Posterior cingulate gyrus (tissue), 11 donors: ENCODE results near the gene ZBTB7B.

Experiments
- DNase-seq, 10 donors: peaks; one replicate each; pipeline versions ENCODE4 v3.0.0 to v3.0.0-alpha.2; 2020 to 2021; ENCODE audit warnings: mixed read lengths in 3 of 10
- intact Hi-C: fragments of 100-400 bp; cut with DNase I; formaldehyde crosslinking; loops from one replicate; pipeline ENCODE4 v1.15.1; 2023

The ZBTB7B gene

DNA sequence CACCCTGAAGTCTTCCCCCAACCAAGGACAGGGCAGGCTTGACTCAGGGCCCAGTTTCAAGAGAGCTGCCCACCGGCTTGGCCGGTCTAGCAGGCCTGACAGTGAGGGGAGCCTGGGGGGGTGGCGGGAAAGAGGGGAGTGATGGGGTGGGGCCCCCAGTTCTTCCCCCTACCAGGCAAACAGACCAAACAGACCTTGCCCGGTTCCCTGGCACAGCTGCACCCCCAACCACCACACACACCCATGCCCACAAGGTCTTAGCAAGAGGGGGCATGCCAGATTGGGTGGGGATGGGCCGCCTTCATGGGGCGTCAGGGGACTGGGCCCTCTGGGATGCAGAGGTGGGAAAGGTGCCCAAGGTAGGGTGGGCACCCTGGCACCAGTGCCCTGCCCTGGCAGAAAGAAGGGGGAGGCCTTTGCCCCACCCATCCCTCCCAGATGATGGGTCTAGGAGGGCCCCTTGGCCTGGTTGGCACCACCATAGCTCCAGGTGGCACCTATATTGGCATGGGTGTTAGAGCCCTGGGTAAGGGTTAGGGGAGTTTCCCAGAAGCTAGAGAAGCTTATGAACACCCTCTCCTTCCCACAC is 8.9 kb downstream of the ZBTB7B start:
- DNase-seq: no peak
- intact Hi-C loops: no loop called here

DNA sequence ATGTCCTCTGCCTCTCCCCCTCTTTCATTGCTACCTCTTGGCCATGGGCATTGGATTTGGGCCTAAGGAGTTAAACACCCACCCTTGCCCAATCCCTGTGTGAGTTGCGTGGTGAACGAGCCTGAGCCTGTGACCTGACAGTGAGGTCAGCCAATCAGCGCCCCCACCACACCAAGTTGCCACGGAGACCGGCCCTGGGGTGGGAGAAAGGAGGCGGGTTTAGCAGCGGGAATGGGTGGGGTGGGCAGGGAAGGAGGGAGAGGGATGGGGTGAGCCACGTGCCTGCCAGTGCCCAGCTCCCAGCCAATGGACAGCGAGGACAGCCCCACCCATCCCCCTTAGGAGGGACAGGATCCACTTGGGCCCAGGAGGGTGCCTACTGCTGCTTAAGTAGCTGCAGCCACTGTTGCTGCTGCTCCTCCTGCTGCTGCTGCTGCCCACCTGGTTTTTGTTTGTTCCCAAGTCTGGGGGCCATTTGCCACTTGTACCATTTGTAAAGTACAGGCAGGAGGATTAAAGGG is 9.5 kb downstream of the ZBTB7B start:
- DNase-seq: peak; percentile 71 to 98 (median 84)
- intact Hi-C loops: no loop called here

DNA sequence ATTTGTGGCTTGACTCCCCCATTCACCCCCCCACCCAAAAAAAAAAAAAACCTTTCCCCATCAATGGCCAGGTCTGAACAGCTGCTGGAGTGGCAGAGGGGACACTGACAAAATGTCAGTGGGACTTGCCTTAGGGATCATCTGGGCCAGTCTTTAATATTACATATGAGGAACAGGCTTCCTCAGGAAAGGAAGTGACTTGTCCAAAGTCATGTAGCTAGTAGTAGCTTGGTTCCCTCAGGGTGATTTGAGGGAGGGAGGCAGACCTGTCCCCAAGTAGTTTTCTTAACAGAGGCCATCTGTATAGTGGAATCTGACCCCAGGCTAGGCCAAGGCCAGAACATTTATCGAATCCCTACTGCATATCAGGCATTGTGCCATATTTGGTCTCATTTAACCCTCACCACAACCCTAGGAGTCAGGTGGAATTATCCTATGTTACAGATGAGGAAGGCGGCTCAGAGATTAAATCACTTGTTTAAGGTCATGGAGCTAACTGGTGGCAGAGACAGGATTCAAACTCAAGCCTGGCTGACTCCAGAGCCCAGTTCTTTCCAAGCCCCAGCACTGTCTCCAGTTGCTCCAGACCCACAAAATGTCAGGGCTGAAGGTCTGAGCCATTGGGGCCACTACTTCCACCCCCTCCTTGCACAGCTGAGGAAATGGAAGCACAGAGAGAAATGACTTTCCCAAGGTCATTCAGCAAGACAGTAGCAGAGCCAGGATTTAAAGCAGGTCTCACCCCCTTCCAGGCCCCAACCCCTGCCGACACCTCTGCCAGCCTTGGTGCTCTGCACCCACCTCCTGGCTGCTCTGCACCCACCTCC is 10.4 kb downstream of the ZBTB7B start:
- intact Hi-C loops: no loop called here
- no peak for DNase-seq

DNA sequence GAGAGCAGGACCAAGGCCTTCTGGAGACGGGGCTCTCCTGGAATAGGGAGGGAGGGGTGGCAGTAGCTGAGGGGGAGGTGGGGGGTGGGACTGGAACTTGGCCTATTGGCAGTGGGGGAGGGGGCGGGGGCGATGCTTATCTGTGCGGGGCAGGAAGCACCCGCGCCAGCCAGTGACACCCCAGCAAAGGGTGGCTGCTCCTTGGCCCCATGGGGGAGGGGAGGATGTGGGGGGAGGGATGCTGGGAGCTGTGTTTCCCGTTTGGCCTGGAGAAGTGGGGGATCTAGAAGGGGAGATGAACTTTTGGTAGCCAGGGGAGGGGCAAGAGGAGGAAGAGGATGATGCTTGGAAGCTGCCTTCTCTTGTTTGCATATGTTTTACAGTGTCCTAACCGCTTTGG is 11.0 kb downstream of the ZBTB7B start:
- intact Hi-C loops: no loop called here
- no peak for DNase-seq

DNA sequence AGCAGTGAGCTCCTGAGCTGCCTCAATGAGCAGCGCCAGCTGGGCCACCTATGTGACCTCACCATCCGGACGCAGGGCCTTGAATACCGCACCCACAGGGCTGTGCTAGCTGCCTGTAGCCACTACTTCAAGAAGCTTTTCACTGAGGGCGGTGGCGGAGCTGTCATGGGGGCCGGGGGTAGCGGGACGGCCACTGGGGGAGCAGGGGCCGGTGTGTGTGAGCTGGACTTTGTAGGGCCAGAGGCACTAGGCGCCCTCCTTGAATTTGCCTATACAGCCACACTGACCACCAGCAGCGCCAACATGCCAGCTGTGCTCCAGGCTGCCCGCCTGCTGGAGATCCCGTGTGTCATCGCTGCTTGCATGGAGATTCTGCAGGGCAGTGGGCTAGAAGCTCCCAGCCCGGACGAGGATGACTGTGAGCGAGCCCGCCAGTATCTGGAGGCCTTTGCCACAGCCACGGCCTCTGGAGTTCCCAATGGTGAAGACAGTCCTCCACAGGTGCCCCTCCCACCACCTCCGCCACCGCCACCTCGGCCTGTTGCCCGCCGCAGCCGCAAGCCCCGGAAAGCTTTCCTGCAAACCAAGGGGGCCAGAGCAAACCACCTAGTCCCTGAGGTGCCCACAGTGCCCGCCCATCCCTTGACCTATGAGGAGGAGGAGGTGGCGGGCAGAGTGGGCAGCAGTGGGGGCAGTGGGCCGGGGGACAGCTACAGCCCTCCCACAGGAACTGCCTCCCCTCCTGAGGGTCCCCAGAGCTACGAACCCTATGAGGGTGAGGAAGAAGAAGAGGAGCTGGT is 12.3 kb downstream of the ZBTB7B start:
- intact Hi-C loops: loop anchor here (5.0 kb wide), 1 partner anchor 53 kb away; the partner anchor contains the start of gene PYGO2
- peak in 1 of 10 donors; percentile 59 for DNase-seq

DNA sequence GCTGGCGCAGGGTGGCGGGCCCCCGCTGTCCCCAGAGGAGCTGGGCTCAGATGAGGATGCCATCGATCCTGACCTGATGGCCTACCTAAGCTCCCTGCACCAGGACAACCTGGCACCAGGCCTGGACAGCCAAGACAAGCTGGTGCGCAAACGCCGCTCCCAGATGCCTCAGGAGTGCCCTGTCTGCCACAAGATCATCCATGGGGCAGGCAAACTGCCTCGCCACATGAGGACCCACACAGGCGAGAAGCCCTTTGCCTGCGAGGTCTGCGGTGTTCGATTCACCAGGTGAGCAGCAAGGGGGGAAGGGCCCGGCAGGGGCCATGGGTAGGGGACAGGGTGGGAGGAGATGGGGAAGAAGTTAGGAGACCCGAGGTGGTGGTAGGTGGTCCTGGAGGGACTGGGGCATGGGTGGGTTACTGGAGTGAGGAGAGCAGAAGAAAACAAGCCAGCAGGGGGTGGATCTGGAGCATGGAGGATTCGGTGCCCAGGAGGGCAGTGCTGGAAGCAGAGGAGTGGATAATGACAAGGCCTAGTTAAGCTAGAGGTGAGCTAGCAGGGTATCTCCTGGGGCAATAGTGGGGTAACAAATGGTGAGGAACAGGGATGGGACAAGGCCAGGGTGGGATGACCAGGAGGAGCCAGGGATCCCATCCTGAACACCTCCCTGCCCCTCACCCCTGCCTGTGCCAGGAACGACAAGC is 13.1 kb downstream of the ZBTB7B start:
- intact Hi-C loops: loop anchor here (5.0 kb wide), 1 partner anchor 53 kb away; the partner anchor contains the start of gene PYGO2
- DNase-seq: no peak

DNA sequence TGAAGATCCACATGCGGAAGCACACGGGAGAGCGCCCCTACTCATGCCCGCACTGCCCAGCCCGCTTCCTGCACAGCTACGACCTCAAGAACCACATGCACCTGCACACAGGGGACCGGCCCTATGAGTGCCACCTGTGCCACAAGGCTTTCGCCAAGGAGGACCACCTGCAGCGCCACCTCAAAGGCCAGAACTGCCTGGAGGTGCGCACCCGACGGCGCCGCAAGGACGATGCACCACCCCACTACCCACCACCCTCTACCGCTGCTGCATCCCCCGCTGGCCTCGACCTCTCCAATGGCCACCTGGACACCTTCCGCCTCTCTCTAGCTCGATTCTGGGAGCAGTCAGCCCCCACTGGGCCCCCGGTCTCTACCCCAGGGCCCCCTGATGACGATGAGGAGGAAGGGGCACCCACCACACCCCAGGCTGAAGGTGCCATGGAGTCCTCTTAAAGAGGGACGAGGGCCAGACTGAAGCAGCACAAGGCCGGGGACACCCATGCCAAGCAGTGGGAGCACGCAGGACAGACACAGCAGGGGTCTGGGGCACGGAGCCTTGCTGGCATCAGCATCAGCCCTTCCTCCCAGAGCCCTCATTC is 13.7 kb downstream of the ZBTB7B start:
- intact Hi-C loops: loop anchor here (5.0 kb wide), 1 partner anchor 54 kb away; the partner anchor contains the start of gene PYGO2
- no peak for DNase-seq

DNA sequence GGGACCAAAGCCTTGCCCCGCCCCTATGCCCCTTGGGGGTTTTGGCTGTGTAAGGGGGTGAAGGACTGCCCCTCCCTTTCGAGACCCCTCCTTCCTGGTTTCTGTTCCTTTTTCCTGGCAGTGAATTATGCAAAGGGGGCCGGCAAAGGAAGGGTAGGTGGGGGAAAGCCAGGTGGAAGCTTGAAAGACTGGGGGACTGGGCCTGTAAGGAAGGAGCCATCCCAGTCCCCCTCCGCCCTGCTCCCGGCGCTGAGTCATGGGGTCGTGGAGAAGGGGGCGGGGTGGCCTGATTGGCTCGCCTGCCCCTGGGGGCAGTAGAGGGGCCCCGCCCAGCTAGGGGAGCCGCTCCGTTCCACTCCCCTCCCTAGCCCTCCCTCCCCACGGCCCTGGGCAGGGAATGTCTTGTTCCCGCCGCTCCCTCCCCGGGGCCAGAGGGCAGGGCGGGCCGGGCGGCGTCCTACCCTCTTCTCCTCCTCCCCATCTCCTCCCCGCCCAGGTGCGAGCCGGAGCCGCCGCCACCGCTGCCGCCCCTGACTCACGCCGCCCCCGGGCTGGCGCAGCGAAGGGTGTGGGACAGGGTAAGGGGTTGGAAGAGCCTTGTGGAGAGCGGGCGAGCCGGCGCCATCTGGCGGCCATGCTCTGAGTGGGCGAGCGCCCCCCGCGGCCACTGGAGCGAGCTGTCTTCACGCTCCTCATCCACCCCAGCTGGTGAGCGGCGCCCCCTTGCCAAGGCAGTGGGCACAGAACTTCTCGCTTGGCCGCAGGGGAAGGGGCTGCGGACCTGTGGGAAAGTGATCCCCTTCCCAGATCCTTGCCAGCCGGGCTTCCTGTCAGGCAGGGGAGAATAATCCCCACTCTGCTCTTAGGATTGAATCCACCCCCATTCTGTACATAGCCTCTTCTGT is 14.7 kb downstream of the ZBTB7B start:
- intact Hi-C loops: loop anchor here (5.0 kb wide), 1 partner anchor 55 kb away; the partner anchor contains the start of gene PYGO2
- DNase-seq: peak; percentile 75 to 98 (median 88)

DNA sequence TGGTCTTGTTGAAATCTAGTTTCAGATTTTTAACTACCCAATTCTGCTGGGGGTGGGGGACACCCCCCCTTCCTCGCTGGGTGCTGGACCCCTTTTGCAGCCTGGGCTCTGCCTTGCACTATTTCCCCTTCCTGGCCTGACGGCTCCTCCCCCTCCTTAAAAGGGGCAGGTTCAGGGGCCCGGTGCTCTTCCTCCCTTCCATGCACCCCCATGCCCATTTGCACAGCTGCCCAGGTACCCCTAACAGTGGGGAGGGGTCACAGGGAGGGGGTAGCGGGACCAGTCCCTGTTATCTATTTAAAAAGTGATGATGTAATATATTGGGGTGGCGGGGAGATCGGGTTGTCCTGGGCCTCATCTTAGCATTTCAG is 15.3 kb downstream of the ZBTB7B start:
- intact Hi-C loops: loop anchor here (5.0 kb wide), 1 partner anchor 56 kb away; the partner anchor contains the start of gene PYGO2
- no peak for DNase-seq

DNA sequence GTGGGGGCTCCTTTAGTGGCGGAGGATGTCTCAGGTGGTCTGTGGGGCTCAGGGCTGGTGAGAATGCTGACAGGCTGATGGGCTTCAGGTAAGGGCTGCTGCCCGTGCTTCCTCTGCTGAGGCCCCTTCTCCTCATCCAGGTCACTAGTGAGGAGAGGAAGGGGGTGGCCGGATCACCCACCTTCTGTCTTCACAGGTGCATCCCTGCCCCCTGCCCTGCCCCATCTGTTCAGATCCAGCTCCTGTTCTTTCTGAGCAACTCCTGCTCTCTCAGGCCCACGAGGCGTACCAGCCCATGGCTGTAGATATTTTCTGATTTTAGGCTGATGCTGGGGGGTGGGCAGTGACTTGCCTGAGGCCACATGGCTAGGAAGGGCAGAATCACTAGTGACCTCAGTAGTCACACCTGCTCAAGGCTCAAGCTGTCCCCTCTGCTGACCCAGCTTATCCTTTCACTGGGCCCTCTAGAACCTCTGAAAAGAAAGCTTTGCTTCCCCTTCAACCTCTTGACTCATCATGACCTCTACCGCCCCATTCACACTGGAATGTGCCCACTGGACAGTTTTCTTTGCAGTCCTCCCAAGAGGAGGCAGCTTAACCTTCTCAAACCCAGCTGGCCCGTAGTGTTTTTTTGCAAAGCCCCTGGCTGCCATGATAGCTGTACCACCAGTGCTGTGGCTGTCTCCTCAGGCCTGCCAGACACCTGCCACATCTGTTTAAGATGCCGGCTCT is 16.2 kb downstream of the ZBTB7B start:
- no peak for DNase-seq
- intact Hi-C loops: loop anchor here (5.0 kb wide), 1 partner anchor 56 kb away; the partner anchor contains the start of gene PYGO2

DNA sequence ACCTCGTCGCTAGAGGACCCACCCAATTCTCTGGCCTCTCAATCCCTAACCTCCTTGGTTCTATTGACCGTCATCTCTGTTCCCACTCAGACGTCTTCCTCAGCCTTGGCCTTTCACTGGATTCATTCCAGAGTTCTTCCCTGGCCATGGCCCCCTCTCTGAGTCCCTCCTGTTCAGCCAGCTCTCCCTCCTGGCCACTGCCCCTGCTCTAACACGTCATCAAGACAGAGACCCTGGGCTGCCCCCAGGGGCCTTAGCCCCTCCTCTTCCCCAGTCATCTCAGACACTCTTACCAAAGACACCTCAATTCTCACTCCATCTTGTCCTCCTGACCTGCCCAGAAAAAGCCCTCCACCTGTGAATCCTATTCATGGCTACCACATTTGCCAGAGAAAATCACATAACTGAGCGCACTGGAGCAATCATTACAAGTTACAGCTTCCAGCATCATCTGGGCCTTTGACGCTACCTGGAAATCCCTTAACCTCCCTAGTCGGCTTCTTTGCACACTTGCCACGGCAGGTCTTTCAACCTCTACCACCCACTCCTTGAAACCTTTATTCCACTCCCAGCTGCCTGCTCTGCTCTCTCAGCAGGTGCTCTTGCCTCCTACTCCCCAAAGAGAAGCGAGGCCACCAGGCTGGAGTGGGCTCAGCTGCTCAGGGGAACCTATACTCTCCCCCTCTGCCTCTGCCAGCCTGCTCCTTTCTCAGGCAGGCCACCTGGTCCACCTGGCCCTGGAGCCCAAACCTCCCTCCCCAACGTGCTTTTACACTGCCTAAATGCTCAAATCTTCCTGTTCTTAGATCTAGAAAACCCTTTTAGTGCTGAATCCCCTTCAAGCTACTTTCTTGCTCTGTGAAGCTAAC is 17.0 kb downstream of the ZBTB7B start:
- DNase-seq: peak in 1 of 10 donors; percentile 36
- intact Hi-C loops: loop anchor here (5.0 kb wide), 1 partner anchor 57 kb away; the partner anchor contains the start of gene PYGO2

DNA sequence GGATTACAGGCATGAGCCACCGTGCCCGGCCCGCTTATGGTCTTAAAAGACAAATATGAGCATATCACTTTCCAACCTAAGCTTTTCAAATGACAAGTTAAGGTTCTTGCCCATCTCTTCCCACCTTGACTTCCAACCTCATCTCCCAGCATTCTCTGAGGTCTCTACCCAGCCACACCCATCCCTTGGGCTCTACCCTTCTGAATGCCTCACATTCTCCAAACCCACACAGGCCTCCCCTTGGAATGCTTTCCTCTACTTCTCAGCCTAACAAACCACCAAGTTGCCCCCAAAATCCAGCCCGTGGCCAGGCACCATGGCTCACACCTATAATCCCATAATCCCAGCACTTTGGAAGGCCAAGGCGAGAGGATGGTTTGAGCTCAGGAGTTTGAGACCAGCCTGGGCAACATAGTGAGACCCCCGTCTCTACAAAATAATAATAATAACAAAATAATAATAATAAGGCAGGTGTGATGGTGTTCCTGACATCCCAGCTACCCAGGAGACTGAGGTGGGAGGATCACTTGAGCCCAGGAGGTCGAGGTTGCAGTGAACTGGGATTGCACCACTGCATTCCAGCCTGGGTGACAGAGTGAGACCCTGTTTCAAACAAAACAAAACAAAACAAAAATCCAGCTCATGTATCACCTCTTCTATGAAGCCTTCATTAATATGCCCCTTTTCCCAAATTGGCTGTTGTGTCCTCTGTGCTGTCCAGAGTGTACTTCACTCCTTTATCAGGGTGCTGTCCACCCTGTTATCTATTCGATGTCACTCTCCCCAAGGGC is 19.7 kb downstream of the ZBTB7B start:
- intact Hi-C loops: no loop called here
- no peak for DNase-seq

DNA sequence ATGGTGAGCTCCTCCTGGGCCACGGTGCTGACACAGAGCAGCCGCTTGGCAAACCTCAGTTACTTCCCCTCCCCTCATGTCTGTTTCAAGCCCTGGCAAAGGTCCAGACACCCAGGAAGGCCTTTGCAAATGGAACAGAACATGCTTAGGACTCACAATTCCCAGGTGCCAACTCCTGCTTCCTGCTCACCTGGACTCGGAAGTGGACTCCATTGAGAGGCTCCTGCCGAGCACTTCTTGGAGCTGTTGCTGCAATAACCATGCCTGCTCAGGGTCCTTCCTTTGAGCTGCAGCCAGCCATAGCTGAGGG is 20.3 kb downstream of the ZBTB7B start:
- no peak for DNase-seq
- intact Hi-C loops: no loop called here

DNA sequence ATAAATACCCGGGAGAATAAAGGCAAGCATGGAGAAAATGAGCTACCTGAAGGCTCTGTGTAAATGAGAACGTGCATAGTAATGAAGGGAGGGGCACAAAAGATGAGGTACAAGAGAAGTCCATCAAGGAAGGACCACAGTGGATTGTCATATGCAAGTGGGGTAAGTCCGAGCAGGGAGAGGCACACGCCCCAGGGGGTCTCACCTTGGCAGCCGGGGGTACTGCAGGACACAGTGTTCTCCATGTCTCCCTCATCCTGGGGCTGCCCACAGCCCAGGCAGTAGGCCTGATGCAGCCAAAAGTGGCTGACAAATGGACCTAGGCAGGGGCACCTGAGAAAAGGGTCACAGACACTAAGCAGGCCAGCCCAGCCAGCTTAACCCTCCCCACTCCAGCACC is 21.0 kb downstream of the ZBTB7B start:
- no peak for DNase-seq
- intact Hi-C loops: no loop called here

DNA sequence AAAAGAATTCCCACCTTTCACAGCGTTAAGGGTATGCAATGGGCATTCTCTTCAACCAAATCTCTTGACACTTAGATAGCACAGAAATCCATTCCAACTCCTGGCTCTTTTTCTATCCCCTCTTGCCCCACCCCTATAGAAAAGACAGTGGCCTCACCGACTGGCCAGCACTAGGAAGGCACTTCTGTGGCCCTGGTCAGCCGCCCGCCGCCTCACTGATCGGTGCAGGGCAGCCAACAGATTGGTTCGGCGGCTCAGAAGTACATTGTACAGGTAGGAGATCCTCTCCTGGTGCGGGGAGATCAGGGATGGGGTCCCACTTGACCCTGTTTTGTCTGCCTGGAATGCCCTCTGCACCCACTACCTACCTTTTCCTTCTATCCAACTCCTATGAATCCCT is 21.7 kb downstream of the ZBTB7B start:
- intact Hi-C loops: no loop called here
- no peak for DNase-seq

DNA sequence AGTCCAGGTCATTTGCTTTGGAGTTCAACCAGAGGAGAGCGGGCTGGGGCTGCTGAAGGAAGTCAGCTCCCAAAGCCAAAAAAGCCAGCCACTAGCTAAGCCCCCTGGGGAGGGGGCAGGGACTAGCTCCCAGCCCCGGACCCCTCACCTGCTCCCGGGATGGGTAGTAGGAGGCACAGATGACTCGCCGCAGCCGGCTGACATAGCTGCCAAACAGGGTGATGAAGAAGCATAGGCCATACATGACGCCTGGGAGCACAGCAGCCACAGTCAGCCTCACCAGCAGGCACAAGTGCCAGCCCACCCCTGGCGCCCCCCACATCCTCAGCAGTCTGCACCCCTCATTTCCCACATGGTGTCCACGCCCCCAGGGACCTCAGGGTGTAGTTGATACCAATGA is 23.6 kb downstream of the ZBTB7B start:
- intact Hi-C loops: no loop called here
- DNase-seq: no peak
